HG02642 (cell line): ENCODE results near the gene SOX6.

Experiments used
- ATAC-seq: cut with Tn5 transposase; IDR thresholded peaks from one replicate; pipeline ENCODE4 v1.9.1; 2021; ENCODE audit warnings: mild to moderate bottlenecking; ENCODE audit not compliant: unreplicated experiment, poor library complexity

The SOX6 gene

DNA sequence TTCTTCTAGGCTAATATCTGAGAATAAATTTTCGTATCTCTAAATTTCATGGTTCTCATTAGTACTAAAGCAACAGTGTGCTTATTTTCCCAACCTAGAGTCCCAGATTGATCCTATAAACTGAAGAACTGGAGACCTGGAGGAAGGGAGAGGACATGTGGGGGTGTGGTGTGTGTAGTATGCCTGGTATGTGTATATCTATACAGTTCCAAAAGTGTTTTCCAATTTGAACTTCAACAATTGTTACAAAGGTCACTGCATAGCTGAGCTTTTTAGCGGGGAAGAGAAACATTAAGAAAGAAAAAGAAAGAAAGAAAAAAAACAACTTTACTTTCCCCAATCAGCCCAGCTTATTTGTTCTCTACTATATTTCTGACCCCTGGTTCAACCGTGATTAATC, 152.1 kb downstream of the SOX6 start:
- ATAC-seq: no peak

DNA sequence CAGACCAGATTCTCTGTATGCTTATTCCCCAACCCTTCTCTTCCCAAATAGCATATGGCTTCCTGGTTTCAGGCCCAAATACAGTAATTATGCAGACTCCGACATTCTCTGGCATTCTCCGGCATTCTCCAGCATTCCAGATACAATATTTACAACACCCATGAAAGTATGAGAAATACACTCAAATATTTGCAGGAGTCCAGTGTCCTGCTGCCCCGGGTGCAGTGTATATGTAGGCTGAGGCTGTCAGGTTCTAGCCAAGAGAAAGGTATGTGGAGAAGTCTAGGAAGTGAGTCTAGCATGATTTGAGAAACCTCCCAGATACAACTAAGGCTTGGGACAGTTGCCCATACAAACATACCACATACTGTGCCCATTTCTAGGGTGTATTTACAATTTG, 160.7 kb downstream of the SOX6 start:
- no peak for ATAC-seq

DNA sequence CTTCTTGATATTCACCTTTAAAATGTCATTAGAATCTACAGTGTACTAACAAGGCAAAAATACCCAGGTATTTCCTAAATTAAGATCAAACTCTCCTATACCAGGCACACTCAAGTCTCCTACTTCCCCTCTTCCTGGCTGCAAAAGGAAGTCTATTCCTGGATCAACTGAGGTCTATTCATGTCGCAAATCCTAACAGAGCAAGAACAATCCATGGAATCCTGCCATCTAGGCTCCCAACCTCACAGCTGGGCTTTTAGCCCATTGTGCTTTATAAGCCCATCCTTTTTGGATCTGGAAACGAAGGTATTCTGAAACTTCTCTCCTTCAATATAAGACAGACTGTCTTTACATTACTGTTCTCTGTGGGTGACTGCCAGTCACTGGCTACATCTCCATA, 161.8 kb downstream of the SOX6 start:
- ATAC-seq: no peak

DNA sequence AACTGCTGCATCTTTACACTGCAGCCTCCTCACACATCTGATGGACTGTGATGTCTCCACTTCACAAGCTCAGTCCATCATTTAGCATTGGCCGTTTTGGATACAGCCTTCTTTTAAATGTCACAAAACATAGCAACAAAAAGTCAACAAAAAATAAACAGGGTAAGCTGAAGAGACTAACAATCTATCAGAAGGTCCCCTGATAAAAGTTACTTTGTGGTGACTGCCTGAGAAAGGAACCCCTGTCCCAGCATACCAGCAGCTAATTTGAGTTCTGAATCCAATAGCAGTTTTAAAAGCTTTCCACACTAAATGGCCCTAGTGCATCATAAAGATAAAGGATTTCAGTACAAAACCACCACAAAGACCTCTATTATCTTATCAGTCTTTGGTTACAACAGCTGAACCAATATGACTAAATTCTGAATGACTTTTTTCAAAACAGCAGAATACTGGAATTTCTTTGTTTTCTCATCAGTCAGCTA, 162.4 kb downstream of the SOX6 start:
- no peak for ATAC-seq

DNA sequence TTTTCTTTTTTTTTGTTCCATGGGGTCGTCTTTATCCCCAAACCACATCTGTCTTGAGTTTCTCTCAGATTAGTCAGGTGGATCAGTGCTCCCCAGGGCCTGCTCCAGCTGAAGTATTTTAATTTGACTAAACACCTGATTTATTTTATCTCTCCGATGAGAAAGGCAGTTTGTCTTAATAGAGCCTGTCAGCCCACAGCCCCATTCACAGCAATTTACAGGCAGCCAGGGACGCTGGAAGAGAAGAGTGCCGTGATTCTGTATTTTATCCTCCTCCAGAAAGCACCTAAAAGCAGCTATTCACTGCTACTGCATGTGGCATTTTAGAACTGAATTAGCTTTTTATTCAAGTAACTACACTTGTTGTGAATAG, 164.5 kb downstream of the SOX6 start:
- ATAC-seq: no peak

DNA sequence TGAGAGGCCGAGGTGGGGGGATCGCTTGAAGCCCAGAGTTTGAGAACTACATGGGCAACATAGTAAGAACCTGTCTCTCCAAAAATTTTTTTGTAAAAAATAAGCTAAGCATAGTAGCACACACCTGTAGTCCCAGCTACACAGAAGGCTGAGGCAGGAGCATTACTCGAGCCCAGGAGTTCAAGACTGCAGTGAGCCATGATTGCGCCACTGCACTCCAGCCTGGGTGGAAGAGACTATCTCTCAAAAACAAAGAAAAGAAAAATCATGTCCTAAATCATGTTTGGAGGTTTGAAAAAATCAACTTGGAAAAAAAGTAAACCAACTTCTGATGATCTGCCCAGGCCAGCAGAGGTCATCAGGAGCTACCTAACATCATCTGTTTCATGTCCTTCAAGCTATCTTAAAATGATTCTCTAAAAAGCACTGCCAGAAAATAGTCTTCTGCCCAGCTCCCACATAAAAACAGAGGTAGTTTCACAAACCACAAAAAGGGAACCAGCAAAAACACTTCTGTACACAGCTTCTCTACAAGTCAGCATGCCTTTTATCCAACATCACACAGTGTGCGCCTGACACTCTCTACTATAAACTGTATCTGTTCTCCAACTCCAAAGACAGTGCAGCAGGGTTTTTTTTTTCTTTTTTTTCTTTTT, 165.0 kb downstream of the SOX6 start:
- no peak for ATAC-seq

DNA sequence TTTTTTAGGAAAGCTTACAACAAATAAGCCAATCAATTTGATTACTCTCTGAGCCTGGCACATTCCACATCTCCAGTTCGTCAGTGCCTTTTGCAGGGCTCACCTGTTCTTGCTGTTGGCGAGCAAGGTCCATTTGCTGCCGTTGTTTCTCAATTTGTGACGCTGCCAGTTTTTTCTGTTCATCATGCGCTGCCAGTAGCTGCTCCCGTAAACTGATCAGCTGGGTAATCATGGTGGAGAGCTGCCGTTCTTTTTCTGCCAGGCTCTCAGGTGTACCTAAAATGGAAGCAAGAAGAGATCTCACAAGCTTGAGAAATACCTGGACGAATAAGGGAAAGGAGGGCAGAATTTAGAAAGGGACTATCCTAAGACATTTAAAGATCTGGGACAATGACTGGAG, 169.7 kb downstream of the SOX6 start:
- ATAC-seq: no peak

DNA sequence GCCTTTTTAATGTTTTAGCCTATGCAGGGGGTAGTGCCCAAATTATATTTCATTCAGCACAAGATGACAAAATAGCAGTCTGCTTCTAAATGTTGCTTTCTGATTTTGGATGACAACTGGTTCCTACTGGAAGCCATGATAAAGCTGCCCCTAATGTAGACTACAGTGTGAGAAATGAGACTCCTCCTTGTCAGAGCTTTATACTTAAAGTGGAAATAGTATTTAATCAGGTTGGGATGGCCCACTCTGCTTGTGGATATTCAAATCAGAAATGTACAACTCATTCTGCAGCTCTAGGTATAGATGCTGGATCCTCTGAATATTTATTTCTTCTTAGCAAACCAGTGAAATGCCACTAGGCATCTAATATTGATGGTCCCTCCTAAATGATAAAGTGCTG, 171.3 kb downstream of the SOX6 start:
- ATAC-seq: no peak

DNA sequence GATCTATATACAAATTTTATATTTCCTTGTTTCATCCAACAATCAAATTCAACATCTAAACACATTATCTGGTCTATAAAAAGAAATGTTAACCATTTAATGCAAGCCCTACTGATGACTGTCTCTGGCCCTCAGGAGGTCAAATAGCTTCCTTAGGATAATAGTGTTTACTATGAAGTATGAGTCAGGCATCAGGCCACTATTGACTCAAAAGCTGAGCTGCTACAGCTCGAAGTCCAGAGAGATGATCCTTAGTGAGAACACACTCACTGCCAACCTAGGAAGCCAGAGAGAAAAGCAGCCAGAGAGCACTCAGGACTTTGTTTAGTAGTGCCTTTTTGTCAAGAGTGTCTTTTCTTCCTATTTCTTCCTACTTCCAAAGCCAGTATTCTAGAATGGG, 171.8 kb downstream of the SOX6 start:
- no peak for ATAC-seq

DNA sequence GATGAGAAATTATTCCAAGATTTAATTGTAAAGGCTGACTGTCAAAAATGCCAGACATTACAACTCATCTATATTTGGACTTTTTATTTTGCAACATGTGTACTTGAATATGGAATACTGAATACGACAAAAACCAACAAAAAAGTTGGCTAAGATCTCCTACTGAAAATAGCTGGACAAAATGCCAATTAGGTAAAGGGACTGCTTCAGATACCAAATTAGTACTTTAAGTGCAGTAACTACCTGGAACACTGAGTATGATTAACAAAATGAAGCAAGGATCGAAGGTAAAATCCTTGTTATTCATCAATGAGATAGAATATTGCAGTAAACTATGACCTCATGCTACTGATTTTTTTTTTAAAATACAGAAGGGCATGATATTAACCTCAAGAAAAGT, 173.8 kb downstream of the SOX6 start:
- no peak for ATAC-seq

DNA sequence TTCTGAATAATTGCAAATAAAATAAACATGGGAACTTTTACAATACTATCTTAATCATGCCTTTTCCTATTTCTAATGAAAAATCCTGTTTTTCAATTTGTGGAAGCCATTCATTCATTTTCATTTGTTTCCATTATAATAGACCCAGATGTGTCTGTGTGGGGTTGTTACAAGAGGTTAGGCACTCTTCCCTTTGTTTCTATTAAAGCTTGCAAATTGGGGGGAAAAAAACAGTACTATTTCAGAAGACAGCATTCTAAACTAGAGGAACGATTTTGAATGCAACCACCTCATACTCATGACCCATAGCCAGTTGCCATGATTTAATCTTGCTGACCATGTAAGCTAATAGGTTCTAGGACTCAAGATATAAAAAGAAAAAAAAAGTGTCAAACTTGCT, 175.5 kb downstream of the SOX6 start:
- no peak for ATAC-seq

DNA sequence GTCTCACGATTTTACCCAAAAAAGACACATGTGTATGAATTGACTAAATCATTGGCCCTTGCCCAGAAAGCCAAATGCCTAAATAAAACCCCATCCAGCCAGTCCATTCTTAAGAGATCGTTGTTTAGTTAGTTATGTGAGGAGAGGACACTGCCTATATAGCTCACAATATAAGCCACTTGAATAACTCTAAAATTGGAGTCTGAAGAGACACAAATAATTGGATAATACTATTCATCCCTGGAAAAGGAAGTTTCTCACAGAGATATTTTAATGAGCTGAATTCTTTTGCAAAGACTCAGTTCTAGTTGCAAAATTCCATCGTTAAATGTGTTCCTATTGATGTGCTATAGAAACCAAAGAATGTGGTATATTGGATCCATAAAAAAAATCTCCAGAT, 176.7 kb downstream of the SOX6 start:
- no peak for ATAC-seq

DNA sequence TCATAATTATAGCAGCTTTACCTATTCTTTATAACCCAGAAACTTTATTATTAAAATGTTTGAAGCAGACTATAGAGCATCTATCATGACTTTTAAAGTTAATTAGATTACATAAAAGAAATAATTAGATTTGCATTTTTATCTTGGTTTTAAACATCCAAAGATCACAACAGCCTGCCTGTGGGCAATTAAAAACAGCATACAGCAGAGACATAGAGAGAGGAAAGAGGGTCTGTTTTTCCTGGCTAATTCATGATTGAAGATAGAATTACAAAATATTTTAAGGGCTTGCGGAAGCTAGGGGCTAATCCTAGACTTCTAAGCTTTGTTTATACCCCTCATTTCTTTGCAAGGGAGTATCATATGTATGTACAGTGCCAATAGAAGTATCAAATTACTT, 178.1 kb downstream of the SOX6 start:
- no peak for ATAC-seq

DNA sequence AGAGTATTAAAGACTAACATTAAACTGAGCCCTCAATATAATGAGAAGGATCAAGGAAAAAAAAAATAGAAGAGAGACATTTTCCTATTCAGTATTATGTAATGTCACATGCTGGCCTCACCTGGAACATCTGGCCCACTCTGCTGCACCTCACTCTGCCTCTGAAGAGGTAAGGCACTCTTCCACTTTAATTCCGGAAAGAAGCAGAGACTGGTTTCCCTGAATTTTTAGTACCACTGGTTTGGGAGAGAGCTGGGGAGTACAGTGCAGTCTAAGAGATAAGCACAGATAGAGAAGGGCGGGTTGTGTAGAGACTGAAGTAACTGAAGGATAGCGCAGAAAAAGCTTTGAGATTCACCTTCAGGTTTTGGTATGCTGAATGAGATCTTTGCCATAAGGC, 178.7 kb downstream of the SOX6 start:
- no peak for ATAC-seq

DNA sequence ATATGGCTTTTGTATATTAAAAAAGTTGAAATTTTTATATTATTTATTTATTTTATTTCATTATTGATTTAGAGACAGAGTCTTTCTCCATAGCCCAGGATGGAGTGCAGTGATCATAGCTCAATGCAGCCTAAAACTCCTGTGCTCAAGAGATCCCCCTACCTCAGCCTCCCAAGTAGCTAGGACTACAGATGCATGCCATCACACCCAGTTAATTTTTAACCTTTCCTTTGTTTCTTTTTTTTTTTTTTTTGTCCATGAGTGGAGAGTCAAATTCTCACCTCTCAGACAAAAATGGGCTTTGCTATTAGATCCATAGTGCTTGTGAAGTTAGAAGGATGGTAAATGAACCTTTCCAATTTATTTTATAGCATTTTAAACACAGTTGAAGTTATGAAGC, 182.5 kb downstream of the SOX6 start:
- no peak for ATAC-seq

DNA sequence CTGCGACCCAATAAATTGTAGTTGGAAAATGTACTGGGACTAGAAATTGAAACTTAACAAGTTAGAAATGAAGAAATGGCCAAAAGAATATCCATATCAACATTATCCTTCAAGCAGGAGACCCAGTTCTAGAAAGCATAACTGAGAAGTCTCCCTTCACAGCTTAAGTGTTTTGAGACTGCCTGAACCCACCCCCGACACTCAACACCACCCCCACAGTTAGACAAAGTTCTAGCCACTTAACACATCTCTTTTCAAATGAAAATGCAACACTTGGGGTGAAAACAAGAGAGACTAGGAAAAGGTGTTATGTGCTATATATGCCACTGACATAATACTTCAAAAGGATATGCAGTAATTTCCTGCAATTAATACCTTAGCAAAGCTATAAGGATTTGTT, 184.5 kb downstream of the SOX6 start:
- ATAC-seq: no peak

DNA sequence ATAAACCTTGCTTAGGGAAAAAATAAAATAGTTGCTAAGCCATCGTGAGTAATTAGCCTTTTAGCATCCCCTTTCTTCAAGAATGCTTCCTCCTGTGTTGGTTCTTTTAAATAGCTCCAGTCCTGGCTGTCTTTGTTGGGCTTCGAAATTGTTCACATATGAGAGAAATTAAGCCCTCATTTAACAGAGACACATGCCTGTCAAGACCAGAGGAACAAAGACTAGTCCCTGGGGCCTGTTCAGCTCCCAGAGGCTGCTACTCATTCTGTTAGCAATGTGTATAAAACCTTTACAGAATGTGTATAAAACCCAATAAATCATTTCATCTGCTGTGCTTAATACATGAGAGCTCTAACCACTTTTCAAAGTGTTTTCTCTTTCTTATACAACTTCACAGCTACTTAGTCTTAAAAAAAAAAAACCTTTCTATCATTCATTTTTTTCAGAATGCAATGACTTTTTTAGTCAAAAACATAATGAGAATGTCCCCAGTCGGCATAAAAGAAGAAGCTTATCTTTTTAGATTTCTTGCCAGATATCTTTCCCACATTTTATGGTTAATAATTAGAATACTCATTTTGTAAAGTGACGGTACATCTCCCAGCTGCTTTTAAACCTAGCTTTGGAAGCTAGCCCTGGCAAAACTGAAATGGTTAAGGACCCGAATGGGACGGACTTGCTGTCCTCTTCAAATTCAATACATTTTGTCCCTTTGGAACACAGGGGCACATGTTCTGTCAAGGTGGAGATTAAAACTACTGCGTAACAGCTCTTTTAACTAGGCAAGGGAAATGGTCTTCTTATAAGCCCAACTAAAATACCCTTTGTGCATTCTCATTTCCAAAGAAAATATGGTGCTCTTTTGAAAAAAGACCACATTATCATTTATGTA, 186.1 kb downstream of the SOX6 start:
- no peak for ATAC-seq

DNA sequence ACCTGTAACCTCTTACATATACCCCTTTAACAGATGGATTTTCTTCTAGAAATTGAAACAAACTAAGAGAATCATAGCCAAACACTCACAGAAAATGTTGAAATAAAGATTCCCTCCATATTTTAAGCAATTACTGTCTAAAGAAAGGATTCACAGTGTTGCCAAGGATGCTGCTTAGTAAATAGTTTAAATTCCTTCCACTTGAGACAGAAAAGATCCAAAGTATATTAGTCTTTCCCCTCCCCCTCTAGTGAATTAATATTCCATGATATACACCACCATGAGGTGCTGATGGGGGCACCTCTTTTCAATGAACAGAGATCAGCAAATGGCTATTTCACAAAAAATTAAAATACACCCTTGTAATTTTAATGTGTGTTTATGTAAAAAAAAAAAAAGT, 186.8 kb downstream of the SOX6 start:
- no peak for ATAC-seq

DNA sequence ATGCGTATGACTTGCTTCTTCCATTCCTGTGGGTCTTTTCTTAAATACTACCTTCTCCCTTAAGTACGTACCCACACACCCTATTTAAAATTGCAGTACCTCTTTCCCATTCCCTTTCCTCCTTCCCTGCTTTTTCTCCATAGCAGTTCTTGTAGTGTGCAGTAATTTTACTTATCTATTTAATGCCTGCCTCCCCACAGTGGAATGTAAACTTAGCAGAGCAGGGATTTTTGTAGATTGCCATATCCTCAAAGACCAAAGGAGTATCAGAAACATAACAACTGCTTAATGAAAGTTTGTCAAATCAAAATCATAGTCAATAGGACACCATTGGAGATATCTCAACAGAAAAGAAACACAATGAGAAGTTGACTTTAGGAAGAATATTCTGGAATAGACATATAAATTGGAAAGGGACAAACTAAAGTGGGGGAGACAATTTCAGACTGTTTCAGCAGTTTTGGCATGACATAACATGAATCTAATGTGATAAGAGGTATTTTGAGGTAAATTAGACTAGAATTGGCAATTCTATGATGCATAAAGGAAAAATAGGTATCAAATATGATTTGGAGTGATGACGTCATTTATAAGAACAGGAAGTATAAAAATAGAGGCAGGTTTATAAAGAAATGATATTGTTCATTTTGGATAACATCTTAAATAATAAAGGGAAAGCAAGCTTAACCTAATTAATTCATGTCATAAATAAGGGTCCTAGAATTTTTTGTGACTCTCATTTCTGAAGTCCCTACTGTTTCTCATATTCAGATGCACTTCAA, 188.4 kb downstream of the SOX6 start:
- no peak for ATAC-seq

DNA sequence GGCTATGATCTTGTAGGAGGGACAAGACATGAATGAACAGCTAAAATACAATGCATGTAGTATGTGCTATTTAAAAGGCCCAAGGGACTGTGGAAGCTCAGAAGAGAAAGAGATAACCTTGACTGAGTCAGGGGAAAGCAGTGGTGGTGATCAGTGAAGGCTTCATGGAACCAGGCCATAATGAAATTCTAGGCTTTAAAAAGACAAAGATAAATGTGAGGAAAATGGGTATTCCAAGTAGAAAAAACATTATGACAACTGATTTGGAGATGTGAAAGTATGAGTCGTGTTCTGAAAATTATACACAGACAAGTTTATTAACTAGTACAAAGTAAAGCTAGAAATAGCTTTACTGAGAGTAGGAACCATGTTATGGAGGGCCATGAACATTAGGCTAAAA, 189.8 kb downstream of the SOX6 start:
- ATAC-seq: no peak

DNA sequence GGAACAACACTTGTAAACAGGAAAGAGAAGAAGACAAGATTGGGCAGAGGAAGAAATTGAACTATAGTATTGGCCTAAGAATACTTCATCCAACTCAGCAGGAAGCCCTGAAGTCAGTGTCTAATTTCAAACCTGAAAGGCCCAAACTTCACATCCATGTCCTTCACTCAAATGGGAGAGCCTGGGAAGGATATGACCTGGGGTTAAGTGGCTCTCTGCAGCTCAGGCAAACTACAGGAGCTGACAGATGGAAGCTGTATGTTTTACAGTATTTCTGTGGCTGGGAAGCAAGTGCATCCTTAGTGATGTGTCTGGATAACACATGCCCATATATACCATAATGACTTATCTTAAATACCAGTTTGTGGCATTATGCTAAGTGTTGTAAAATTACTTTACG, 196.2 kb downstream of the SOX6 start:
- no peak for ATAC-seq
